ENCODE results near the gene MARVELD1. TPM values are rescaled to one million over a fixed set of nuclear protein-coding genes. Genes with fewer than 3 reads are reported as not detected.

The MARVELD1 gene
- total RNA-seq, 4 donors from 2014 or later = 5.6 to 24.6 (median 13.6) TPM

DNA sequence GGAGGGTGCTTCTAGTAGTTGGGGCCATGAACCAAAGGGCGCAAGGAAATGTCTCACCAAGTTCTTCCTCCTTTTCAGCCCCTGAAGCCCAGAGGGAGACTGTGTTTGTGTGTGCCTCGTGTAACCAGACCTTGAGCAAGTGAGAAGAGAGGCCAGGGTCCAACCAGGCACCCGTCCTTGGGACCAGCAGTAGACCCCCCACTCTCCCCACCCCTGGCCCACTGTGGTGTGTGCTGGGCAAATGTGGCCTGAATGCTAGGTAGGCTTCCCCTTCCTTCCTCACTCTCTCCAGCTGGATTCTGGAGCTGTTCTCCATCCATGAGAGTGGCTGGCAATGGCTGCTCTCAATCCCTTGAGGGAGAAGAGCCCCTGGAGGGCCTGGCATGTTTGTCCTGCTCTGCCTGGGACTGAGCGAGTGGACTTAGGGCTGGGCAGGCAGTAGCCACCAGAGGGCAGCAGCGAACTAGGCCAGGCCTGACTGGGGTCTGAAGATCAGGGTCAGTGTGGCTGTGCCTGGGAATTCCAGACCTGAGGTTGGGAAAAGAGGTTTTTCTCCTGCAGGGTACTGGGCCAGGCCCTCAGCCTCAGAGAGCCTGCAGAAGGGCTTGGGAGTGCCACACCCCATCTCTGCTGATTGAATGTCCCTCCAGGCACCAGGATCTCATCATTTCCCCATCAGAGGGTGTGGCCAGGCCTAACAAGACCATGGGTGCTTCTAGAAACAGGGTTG lies 45.8 kb downstream of the MARVELD1 start:
- intact Hi-C loops (cut with DNase I; ENCODE audit: low total_unique reads) (no loop called here), in situ Hi-C loops (cut with MboI; ENCODE audit: low pct_ligation_motif_present in 1 of 4, low pct_unique_long_range_greater_than_20kb in 1 of 4, low sequenced_read_pairs in 3 of 4) (no loop called here)
- H3K36me3 ChIP-seq = peaks cover 0 to 38% (median 18%) of the 10 kb centered on the region in 4 donors
- H3K27me3 ChIP-seq = no peaks in the 10 kb centered on the region
- 60% methylated on average over 5 of the region's 5 CpGs; no CpG with 5 or more reads in 1 of the 2 donors for WGBS, 2 donors (ENCODE audit: low coverage in 1 of 2)
- no peaks in the 10 kb centered on the region for H3K9me3 ChIP-seq
- no peak overlapping the region for H3K4me3 ChIP-seq
- H3K4me1 ChIP-seq = no peaks in the 10 kb centered on the region
- TF ChIP-seq POLR2AphosphoS5 (IDR thresholded peaks at IDR 0.05) = no peak
- TF ChIP-seq, protein P1, sequence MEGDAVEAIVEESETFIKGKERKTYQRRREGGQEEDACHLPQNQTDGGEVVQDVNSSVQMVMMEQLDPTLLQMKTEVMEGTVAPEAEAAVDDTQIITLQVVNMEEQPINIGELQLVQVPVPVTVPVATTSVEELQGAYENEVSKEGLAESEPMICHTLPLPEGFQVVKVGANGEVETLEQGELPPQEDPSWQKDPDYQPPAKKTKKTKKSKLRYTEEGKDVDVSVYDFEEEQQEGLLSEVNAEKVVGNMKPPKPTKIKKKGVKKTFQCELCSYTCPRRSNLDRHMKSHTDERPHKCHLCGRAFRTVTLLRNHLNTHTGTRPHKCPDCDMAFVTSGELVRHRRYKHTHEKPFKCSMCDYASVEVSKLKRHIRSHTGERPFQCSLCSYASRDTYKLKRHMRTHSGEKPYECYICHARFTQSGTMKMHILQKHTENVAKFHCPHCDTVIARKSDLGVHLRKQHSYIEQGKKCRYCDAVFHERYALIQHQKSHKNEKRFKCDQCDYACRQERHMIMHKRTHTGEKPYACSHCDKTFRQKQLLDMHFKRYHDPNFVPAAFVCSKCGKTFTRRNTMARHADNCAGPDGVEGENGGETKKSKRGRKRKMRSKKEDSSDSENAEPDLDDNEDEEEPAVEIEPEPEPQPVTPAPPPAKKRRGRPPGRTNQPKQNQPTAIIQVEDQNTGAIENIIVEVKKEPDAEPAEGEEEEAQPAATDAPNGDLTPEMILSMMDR (IDR thresholded peaks at IDR 0.05) = peak; percentile 55 to 80 (median 68)
- H3K27ac ChIP-seq = no peak overlapping the region
- DNase-seq = peak; percentile 53

DNA sequence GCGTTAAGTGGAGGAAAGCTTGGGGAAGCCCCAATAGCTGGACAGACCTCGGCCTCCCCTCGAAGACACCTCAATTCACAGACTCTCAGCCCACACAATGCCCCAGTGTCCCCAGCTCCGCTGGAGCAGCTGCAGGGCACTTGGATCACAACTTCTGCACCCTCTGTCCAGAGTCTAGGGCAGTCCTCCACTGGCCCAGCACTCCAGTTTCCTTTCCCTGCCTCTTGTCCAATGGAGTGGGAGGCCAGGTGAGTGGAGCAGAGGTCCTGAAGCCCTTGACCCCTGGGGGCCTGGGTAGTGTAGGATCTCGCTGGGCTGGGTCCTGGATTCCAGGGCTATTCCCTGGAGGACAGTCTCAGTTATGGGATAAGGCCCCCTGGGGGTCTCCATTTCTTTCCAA lies 46.4 kb downstream of the MARVELD1 start:
- peaks cover 0 to 33% (median 15%) of the 10 kb centered on the region in 4 donors for H3K36me3 ChIP-seq
- TF ChIP-seq, protein P1 (IDR thresholded peaks at IDR 0.05) = no peak
- TF ChIP-seq POLR2A (IDR thresholded peaks at IDR 0.05) (no peak), POLR2AphosphoS5 (IDR thresholded peaks at IDR 0.05) (no peak), EP300 (IDR thresholded peaks at IDR 0.05; ENCODE audit: low read depth) (no peak)
- in situ Hi-C loops (cut with MboI; ENCODE audit: low pct_ligation_motif_present in 1 of 4, low pct_unique_long_range_greater_than_20kb in 1 of 4, low sequenced_read_pairs in 3 of 4) (no loop called here), intact Hi-C loops (cut with DNase I; ENCODE audit: low total_unique reads) (no loop called here)
- no peaks in the 10 kb centered on the region for H3K9me3 ChIP-seq
- no peak for DNase-seq
- no peak overlapping the region for H3K4me3 ChIP-seq
- no peak overlapping the region for H3K27ac ChIP-seq
- H3K4me1 ChIP-seq = no peaks in the 10 kb centered on the region
- 85% methylated on average over 5 of the region's 5 CpGs; no CpG with 5 or more reads in 1 of the 2 donors for WGBS, 2 donors (ENCODE audit: low coverage in 1 of 2)
- no peaks in the 10 kb centered on the region for H3K27me3 ChIP-seq

DNA sequence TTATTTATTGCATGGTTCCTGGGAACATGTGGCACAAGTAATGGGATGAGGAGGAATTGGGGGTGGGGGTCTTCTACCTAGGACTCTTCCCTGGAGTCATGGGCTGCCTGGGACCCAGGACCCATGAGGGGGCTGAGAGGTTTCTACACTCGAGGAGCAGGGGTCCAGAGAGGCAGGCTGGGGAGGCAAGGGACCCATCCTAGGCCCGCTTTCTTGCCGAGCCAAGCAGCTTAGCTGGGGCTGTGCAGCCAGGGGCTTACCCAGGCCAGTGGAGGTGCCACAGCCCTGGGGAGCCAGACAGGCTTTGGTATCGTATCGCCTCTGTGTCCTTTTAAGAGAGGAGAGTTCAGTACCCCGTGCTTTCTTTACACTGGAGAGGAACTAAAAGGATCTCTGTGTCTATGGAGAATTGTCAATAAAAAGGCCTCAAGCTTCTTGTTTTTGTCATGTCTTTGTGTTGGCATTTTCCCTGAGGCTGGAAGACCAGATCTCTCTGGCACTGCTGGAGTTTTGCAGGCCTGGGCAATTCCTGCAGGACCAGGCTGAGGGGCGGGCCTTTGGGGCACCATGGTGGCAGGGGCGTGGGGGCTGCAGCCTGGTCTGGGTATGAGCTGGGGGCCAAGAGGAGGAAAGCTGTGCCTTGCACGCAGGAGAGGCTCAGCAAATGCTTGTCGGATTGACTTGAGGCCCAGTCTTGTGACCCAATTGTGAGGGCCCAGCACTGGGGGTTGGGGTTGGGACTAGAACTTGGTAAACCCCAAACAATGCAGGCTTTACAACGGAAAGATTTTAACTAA lies 47.1 kb downstream of the MARVELD1 start:
- H3K9me3 ChIP-seq = no peaks in the 10 kb centered on the region
- H3K4me1 ChIP-seq = no peaks in the 10 kb centered on the region
- H3K27ac ChIP-seq = peak overlapping the region in 1 of 4 donors; percentile 57
- no peaks in the 10 kb centered on the region for H3K27me3 ChIP-seq
- DNase-seq = no peak
- WGBS, 2 donors (ENCODE audit: low coverage in 1 of 2) = 93 to 94% methylated on average over 2 to 11 of the region's 11 CpGs
- peaks cover 0 to 26% (median 11%) of the 10 kb centered on the region in 4 donors for H3K36me3 ChIP-seq
- in situ Hi-C loops (cut with MboI; ENCODE audit: low pct_ligation_motif_present in 1 of 4, low pct_unique_long_range_greater_than_20kb in 1 of 4, low sequenced_read_pairs in 3 of 4) (no loop called here), intact Hi-C loops (cut with DNase I; ENCODE audit: low total_unique reads) (no loop called here)
- TF ChIP-seq, protein P1 (IDR thresholded peaks at IDR 0.05) = no peak
- TF ChIP-seq EP300 (IDR thresholded peaks at IDR 0.05; ENCODE audit: low read depth) (no peak), POLR2AphosphoS5 (IDR thresholded peaks at IDR 0.05) (no peak), POLR2A (IDR thresholded peaks at IDR 0.05) (no peak)
- no peak overlapping the region for H3K4me3 ChIP-seq

DNA sequence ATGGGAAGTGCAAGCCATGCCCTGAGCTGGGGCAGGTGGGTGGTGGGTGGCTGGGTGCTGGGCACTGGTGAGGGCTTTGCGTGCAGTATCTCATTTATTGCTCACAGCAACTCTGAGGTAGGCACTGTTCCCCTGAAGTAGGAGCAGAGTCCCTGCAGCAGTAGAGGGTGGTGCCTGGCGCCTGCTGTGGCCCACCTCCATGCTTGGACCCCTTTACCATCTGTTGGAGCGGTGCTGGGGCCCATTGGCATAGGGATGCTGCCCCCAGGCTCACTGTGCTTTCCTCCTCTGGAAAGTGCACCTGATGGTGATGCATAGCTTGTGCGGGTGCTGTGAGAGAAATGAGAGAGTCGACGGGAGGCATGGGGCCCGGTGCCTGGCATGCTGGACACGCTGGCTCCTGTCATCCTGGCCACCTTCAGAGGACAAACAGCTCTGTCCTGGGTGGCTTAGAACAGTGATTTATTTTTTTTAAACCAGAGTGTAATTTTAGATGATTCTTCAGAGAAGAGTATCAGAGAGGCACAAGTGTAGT lies 47.9 kb downstream of the MARVELD1 start:
- WGBS, 2 donors (ENCODE audit: low coverage in 1 of 2) = 92 to 98% methylated on average over 2 to 8 of the region's 8 CpGs
- no peaks in the 10 kb centered on the region for H3K9me3 ChIP-seq
- intact Hi-C loops (cut with DNase I; ENCODE audit: low total_unique reads) = no loop called here
- H3K4me3 ChIP-seq = no peak overlapping the region
- H3K4me1 ChIP-seq = no peaks in the 10 kb centered on the region
- peak overlapping the region in 1 of 4 donors; percentile 57 for H3K27ac ChIP-seq
- no peak for DNase-seq
- in situ Hi-C loops (cut with MboI; ENCODE audit: low pct_ligation_motif_present in 1 of 4, low pct_unique_long_range_greater_than_20kb in 1 of 4, low sequenced_read_pairs in 3 of 4) = no loop called here
- peaks cover 0 to 20% (median 8%) of the 10 kb centered on the region in 4 donors for H3K36me3 ChIP-seq
- H3K27me3 ChIP-seq = no peaks in the 10 kb centered on the region
- no peak for TF ChIP-seq EP300 (IDR thresholded peaks at IDR 0.05; ENCODE audit: low read depth)
- TF ChIP-seq, protein P1 (IDR thresholded peaks at IDR 0.05) = no peak
- TF ChIP-seq POLR2AphosphoS5 (IDR thresholded peaks at IDR 0.05) = no peak
- TF ChIP-seq POLR2A (IDR thresholded peaks at IDR 0.05) = no peak
